NCI-H187 (cell line): Measurements from ENCODE around the gene GATAD2B.

Experiments used
- DNase-seq, 2 experiments: peaks; one replicate each; lab custom pipeline; 2025; lab: John Stamatoyannopoulos, UW

Gene GATAD2B

GRCh38 chr1:153951801-153952200 lies 29.0 kb upstream of the GATAD2B start:
- DNase-seq = no peak

- DNase-seq = no peak
Observed at GRCh38 chr1:153951183-153951582, 28.4 kb upstream of the GATAD2B start.

- DNase-seq = peak; percentile 72 to 84
Observed at GRCh38 chr1:153946622-153947241, 24.0 kb upstream of the GATAD2B start, which contains the start of gene DENND4B. Gene DENND4B, minus strand, starts transcription at chr1:153946718. Its CDS starts 2,344 bp downstream, at chr1:153944374.

- peak in 1 of 2 experiments; percentile 45 for DNase-seq
Observed at GRCh38 chr1:153945795-153946621, 23.2 kb upstream of the GATAD2B start.

- no peak for DNase-seq
Observed at GRCh38 chr1:153945131-153945794, 22.5 kb upstream of the GATAD2B start.

- no peak for DNase-seq
Observed at GRCh38 chr1:153944827-153945117, 22.0 kb upstream of the GATAD2B start.

GRCh38 chr1:153944005-153944826 lies 21.4 kb upstream of the GATAD2B start:
- DNase-seq = no peak

GRCh38 chr1:153942766-153943549 lies 20.2 kb upstream of the GATAD2B start:
- DNase-seq = no peak

- no peak for DNase-seq
Observed at GRCh38 chr1:153941826-153942725, 19.3 kb upstream of the GATAD2B start.

GRCh38 chr1:153940756-153941155 lies 18.0 kb upstream of the GATAD2B start:
- DNase-seq = no peak

- DNase-seq = no peak
Observed at GRCh38 chr1:153939476-153939875, 16.7 kb upstream of the GATAD2B start.

GRCh38 chr1:153938996-153939395 lies 16.2 kb upstream of the GATAD2B start:
- no peak for DNase-seq

- no peak for DNase-seq
Observed at GRCh38 chr1:153937331-153937730, 14.6 kb upstream of the GATAD2B start.

GRCh38 chr1:153936011-153936802 lies 13.4 kb upstream of the GATAD2B start:
- DNase-seq = no peak

GRCh38 chr1:153934746-153935145 lies 12.0 kb upstream of the GATAD2B start:
- no peak for DNase-seq

- DNase-seq = no peak
Observed at GRCh38 chr1:153933955-153934354, 11.2 kb upstream of the GATAD2B start.

- DNase-seq = no peak
Observed at GRCh38 chr1:153933430-153933829, 10.7 kb upstream of the GATAD2B start.

- no peak for DNase-seq
Observed at GRCh38 chr1:153932156-153933131, 9.7 kb upstream of the GATAD2B start.
